GM19397 (cell line): ENCODE results near the gene VTN.

ENCODE experiments used
- ATAC-seq: cut with Tn5 transposase; IDR thresholded peaks from one replicate; pipeline ENCODE4 v1.9.1; 2021; ENCODE audit warnings: mild to moderate bottlenecking, moderate library complexity; ENCODE audit not compliant: unreplicated experiment

The VTN gene

DNA sequence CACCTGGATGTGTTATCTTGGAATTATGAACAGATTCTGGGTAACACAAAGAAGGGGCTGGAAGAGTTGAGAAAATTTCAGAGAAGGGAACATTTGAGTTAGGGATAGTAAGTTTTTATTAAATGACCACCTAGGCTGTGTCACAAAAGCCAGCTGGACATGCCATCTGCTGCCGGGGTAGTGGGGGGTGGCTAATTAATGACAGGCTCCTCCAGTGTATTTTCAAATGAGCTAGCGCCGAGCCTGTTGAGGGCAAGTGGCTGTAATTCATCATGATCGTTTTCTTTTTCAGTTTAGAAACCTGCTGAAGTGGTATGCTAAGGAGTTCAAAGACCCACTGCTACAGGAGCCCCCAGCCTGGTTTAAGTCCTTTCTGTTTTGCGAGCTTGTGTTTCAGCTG is 44.9 kb downstream of the VTN start:
- no peak for ATAC-seq

GRCh38 chr17:28324781-28325180 is 45.3 kb downstream of the VTN start:
- ATAC-seq = no peak

DNA sequence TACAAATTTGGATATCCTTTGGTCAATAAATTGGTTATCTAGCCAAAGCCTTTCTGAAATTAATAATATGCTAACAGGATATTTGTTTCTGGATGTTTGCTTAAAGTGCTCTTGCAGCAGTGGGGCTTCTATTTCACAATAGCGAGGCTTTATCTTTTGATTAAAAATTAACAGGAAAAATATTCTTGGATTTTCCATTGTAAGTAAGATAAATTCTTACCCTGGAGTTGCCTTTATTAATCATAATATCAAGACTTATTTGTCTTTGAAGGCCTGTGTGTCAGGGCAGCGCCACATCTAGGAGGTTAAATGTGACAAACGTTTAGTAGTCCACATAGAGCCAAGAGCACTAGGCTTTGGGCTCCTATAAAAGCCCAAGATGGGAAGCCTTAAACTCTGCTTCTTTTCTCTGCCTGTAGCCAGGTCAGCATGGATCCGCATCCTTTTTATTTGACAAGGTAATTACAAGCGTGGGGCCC is 45.8 kb downstream of the VTN start:
- ATAC-seq = no peak

DNA sequence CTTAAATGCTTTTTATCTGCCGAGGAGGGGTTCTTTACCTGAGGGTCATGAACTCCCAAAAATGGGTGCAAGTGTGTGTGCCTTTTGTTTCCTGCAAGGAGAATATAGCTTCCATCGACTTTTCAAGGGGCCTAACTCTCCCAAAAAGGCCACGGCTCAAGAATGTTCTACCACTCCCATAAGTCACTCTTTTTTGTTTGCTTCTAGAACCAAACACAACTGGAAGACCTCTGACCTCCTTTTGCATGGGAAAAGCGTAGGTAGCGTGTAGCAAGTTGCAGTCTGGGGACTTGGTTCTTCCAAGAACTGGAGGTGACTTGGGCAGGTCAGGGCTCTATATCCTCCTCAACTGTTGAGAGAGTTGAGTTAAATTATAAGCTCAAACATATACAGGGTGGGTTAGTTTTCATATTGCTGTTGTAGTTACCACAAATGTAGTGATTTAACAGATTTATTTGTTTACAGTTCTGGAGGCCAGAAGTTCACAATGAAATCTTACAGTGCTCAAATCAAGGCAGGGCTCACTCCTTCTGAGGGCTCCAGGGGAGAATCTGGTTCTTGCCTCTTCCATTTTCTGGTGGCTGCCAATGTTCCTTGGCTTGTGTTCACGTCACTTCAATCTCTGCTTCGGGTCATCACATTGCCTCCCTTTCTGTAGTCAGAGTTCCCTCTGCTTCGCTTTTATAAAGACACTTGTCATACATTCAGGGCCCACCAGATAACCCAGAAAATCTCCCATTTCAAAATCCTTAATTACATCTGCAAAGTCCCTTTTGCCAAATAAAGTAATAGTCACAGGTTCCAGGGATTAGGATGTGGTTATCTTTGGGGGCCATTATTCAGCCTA is 49.7 kb downstream of the VTN start:
- no peak for ATAC-seq

DNA sequence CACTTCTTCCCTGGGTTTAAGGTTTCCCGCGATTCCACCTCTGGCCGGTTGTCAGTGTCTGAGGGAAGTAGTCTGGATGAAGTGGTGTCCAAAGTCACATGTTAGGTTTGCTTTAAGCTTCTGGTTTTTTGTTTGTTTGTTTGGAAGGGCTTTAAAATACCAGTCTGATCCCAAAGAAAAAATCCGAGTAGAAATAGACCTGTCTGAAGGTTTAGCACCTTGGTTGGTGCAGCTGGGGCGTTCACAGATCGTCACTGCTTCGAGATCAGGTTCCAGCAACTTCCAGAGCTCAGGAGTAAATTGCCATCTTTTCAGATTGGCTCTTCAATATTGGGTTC is 50.5 kb downstream of the VTN start:
- ATAC-seq = no peak

DNA sequence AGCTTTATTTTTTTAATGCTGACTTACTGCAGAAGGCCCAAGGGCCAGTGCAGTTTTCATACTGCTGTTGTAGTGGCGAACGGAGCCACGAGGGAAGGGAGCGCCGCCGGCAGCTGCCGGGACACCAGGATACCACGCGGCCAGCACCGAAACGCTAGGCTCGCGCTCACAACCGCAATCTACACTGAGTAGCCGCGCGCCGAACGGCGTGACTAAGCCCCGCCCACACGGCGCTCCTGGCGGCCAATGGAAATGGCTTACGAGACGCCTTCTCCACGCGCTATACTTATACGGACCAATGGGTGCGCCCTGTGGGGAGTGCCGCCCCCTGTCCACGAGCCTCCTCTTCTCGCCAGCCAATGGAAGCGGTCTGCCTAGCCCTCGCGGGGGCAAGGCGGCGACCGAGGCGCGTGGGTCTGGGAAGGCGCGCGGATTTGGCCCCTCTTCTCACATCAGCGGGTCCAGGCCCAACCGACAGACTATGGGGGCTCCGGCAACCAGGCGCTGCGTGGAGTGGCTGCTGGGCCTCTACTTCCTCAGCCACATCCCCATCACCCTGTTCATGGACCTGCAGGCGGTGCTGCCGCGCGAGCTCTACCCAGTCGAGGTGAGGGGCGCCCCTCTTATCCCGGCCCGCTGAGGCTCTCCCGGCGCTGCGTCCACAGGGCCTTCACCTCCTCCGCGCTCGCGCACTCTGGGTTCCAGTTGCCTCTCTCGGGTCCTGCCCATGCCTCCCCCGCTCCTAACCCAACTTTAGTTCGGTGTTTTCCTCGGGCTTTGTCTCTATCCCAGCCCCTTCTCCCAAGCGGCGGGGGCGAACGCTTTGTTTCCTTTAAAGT is 51.1 kb downstream of the VTN start, which contains the start of gene TMEM97:
Gene TMEM97, plus strand, starts transcription at position 442 of the 839 bp plus-strand sequence. Its CDS starts 40 bp downstream, at position 482.
- peak; percentile 93 for ATAC-seq

DNA sequence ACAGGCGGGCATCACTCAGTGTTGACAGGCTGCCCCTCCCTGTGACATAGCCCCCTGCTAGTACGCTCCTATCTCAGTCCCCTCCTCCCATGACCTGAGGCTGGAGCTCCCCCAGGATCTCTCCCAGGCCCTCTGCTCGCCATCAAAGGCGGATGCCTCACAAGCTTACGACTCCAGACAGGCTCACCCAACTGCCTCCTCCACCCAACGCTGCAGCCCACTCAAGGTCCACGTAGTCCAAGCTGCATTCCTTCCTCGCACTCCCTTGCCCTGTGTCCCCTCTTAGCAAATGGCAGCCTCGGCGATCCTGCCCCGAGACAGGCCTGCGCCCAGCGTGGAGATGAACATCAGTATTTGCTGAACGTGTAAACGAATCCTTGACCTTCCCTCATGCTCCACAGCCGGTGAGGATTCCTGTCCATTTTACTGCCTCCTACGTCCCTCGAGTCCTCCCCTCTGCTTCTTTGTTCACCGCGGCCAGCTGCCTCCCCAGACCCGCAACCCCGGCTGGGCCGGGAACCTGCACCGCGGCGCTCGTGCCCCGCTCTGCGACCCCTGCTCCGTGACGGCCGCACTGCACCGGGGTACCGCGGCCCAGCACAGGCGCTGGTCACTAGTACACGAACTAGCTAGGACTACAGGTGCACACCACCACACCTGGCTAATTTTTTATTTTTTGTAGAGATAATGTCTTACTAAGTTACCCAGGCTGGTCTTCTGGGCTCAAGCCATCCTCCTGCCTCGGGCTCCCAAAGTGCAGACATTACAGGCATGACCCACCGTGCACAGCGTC is 51.9 kb downstream of the VTN start:
- ATAC-seq = peak; percentile 16
